Endothelial cell of umbilical vein (primary cell): ENCODE measurements around the gene PRKD2. TPM values are rescaled to one million over a fixed set of nuclear protein-coding genes. Genes with fewer than 3 reads are reported as not detected.

Experiments
- BruUV-seq: library from RNA; stranded (reverse); fragments of 400-500 nt; replicated peaks from 2 replicates; lab custom pipeline; 2021; lab: Mats Ljungman, UMichigan
- CTCF ChIA-PET: fragments of 300-600, 350-600 bp; sonication (Branson Sonifier 250); formaldehyde crosslinking; loops from one replicate; lab custom pipeline; 2021; ENCODE audit warnings: antibody characterized with exemption, inconsistent platforms; lab: Charles Lee
- POLR2A ChIA-PET: fragments of 300-600, 350-600 bp; sonication (Branson Sonifier 250); formaldehyde crosslinking; loops from one replicate; lab custom pipeline; 2021; ENCODE audit warnings: antibody characterized with exemption, inconsistent platforms; lab: Charles Lee
- DNase-seq: peaks from one replicate; pipeline ENCODE4 v3.0.0-alpha.2; 2011; ENCODE audit warnings: low read depth, low spot score
- FAIRE-seq: peaks from 2 replicates; lab custom pipeline; 2011; peaks lifted over from hg19 to GRCh38; lab: Jason Lieb, UNC
- H2AFZ ChIP-seq: 2 replicates; pipeline ENCODE4 v1.6.0; 2012; ENCODE audit warnings: low read depth, low read length, control low read depth, inconsistent platforms
- H3K27ac ChIP-seq: 2 replicates; pipeline ENCODE4 v1.5.1; 2011; ENCODE audit warnings: low read depth, mild to moderate bottlenecking, control low read depth, low read length, moderate library complexity; ENCODE audit not compliant: insufficient read depth
- H3K27me3 ChIP-seq, 2 experiments: 2 replicates each; pipeline versions ENCODE4 v1.6.0 to v1.6.1; 2011; ENCODE audit warnings: low read length in 2 of 2, mixed read lengths in 1 of 2; ENCODE audit not compliant: control insufficient read depth in 2 of 2, insufficient read depth in 2 of 2
- H3K36me3 ChIP-seq, 2 experiments: 2 replicates in 1 of 2; 3 replicates in 1 of 2; pipeline ENCODE4 v1.5.1; 2011; ENCODE audit warnings: low read length in 2 of 2, mild to moderate bottlenecking in 1 of 2, moderate library complexity in 1 of 2; ENCODE audit not compliant: control insufficient read depth in 2 of 2, insufficient read depth in 2 of 2; ENCODE audit errors: extremely low read depth in 1 of 2
- H3K4me1 ChIP-seq: 3 replicates; pipeline ENCODE4 v1.5.1; 2011; ENCODE audit warnings: mild to moderate bottlenecking, low read length; ENCODE audit not compliant: control insufficient read depth, insufficient read depth; ENCODE audit errors: extremely low read depth
- H3K4me2 ChIP-seq: 2 replicates; pipeline ENCODE4 v1.6.1; 2011; ENCODE audit warnings: low read length, control low read depth, mixed read lengths; ENCODE audit not compliant: insufficient read depth
- H3K4me3 ChIP-seq, 3 experiments: fragments of 200-600 bp in 1 of 3; sonication (generic), shearing (Covaris generic) in 1 of 3; replicated peaks in 1 of 3; 2 replicates each; pipeline ENCODE4 v1.5.1; 2011 to 2016; ENCODE audit warnings: control low read depth in 3 of 3, low read length in 3 of 3, mild to moderate bottlenecking in 2 of 3, inconsistent platforms in 1 of 3, low read depth in 1 of 3, moderate library complexity in 1 of 3; ENCODE audit not compliant: insufficient read depth in 1 of 3
- H3K79me2 ChIP-seq: 2 replicates; pipeline ENCODE4 v1.6.0; 2012; ENCODE audit warnings: low read length, inconsistent platforms; ENCODE audit not compliant: control insufficient read depth, insufficient read depth
- H3K9ac ChIP-seq: replicated peaks from 2 replicates; pipeline ENCODE3; 2011; ENCODE audit warnings: low read length, control low read depth; ENCODE audit not compliant: insufficient read depth; ENCODE audit errors: extremely low read depth
- H3K9me1 ChIP-seq: replicated peaks from 3 replicates; pipeline ENCODE4 v1.6.0; 2011; ENCODE audit warnings: mild to moderate bottlenecking, low read length; ENCODE audit not compliant: control insufficient read depth, insufficient read depth; ENCODE audit errors: extremely low read depth
- H3K9me3 ChIP-seq: replicated peaks from 2 replicates; pipeline ENCODE4 v1.5.1; 2012; ENCODE audit warnings: low read length, inconsistent platforms; ENCODE audit not compliant: control insufficient read depth, insufficient read depth
- H4K20me1 ChIP-seq: replicated peaks from 2 replicates; pipeline ENCODE3; 2011; ENCODE audit warnings: mild to moderate bottlenecking, low read length; ENCODE audit not compliant: control insufficient read depth, insufficient read depth; ENCODE audit errors: extremely low read depth
- CTCF ChIP-seq, 2 donors: IDR thresholded peaks; 1 replicate in 1 of 2; 2 replicates in 1 of 2; pipeline ENCODE4 v1.5.1; 2011; ENCODE audit warnings: low read length in 2 of 2, mild to moderate bottlenecking in 2 of 2, moderate library complexity in 2 of 2, control low read depth in 1 of 2, inconsistent platforms in 1 of 2, low read depth in 1 of 2; ENCODE audit not compliant: insufficient read depth in 1 of 2; ENCODE audit errors: extremely low read depth in 1 of 2
- EZH2 ChIP-seq: IDR thresholded peaks from 2 replicates; pipeline ENCODE4 v1.6.1; 2012; ENCODE audit warnings: borderline replicate concordance, low read depth, mild to moderate bottlenecking, moderate library complexity, low read length, inconsistent platforms; ENCODE audit not compliant: severe bottlenecking
- FOS ChIP-seq: IDR thresholded peaks from 2 replicates; pipeline ENCODE4 v1.6.1; 2011; ENCODE audit warnings: mild to moderate bottlenecking, low read length, moderate library complexity, borderline replicate concordance; ENCODE audit not compliant: insufficient read depth
- GATA2 ChIP-seq: IDR thresholded peaks from 2 replicates; pipeline ENCODE4 v1.7.0; 2011; ENCODE audit warnings: low read depth, mild to moderate bottlenecking, moderate library complexity, mixed read lengths, low read length; ENCODE audit not compliant: insufficient read length, insufficient read depth
- JUN ChIP-seq: IDR thresholded peaks from 2 replicates; pipeline ENCODE4 v1.6.1; 2011; ENCODE audit warnings: borderline replicate concordance, low read depth; ENCODE audit not compliant: insufficient read length, insufficient read depth
- MAX ChIP-seq: IDR thresholded peaks from 2 replicates; pipeline ENCODE4 v1.6.1; 2011; ENCODE audit not compliant: insufficient read depth, insufficient read length
- MYC ChIP-seq: IDR thresholded peaks from one replicate; pipeline ENCODE4 v1.6.1; 2011; ENCODE audit warnings: mild to moderate bottlenecking, low read depth, low read length
- POLR2A ChIP-seq: IDR thresholded peaks from 2 replicates; pipeline ENCODE4 v1.6.1; 2012; ENCODE audit warnings: low read depth, mild to moderate bottlenecking, control low read depth, low read length
- POLR2AphosphoS5 ChIP-seq: IDR thresholded peaks from 2 replicates; pipeline ENCODE4 v1.6.1; 2012; ENCODE audit warnings: low read depth, mild to moderate bottlenecking, control low read depth, low read length, moderate library complexity; ENCODE audit not compliant: insufficient read depth
- dilution Hi-C: fragments of 300-500 bp; cut with MboI; formaldehyde crosslinking; loops from one replicate; pipeline ENCODE4 v1.15.0; 2019; ENCODE audit warnings: low sequenced_read_pairs; ENCODE audit not compliant: extremely low pct_ligation_motif_present
- intact Hi-C: fragments of 100-400 bp; cut with micrococcal nuclease; formaldehyde crosslinking; loops from one replicate; pipeline ENCODE4 v1.10.0; 2022
- polyA plus RNA-seq, 4 experiments: library from polyadenylated mRNA; depleted of rRNA in 3 of 4; stranded (reverse) in 3 of 4; unstranded in 1 of 4; fragments of >200 nt; gene quantifications; 2 replicates each; pipeline versions ENCODE4 v1.2.1 to v1.2.3, GENCODE V29; 2011 to 2012; ENCODE audit warnings: missing spikeins in 1 of 4
- total RNA-seq: library from RNA; stranded (reverse); gene quantifications from 2 replicates; pipeline ENCODE4 v1.2.3, GENCODE V29; 2021

PRKD2 gene
- total and polyA plus RNA-seq, 2 donors (not counting 3 experiments of a cell fraction or from before 2014, with no cell fraction given), result 40.4 to 94.9 TPM

- no peaks in the 10 kb centered on the region for H3K27me3 ChIP-seq
- peaks cover 16 to 33% of the 10 kb centered on the region in 2 experiments for H3K36me3 ChIP-seq
- no peaks in the 10 kb centered on the region for H4K20me1 ChIP-seq
- H3K4me3 ChIP-seq, result no peak overlapping the region
- BruUV-seq, result no TSS peak
- DNase-seq, result peak; percentile 64
- H3K9me1 ChIP-seq, result no peaks in the 10 kb centered on the region
- intact Hi-C loops (loop anchor here (1.0 kb wide), 2 partner anchors 24 to 49 kb away; no protein-coding TSS in a partner anchor), dilution Hi-C loops (no loop called here)
- H3K9ac ChIP-seq, result no peak overlapping the region
- peak; percentile 86 for FAIRE-seq
- peak; percentile 95 to 98 for TF ChIP-seq CTCF (IDR thresholded peaks at IDR 0.05; ENCODE audit: extremely low read depth in 1 of 2, insufficient read depth in 1 of 2, low read depth in 1 of 2, low read length in 2 of 2)
- TF ChIP-seq POLR2AphosphoS5, result peak; percentile 41
- TF ChIP-seq POLR2A, result peak; percentile 26
- TF ChIP-seq MYC, result no peak
- no peaks in the 10 kb centered on the region for H3K4me1 ChIP-seq
- CTCF ChIA-PET, result interaction anchor here (0.7 to 10.0 kb wide), 12 partner anchors 10 to 136 kb away, joined by 3 to 95 read pairs (median 6); partner anchors contain the start of genes FKRP and PRKD2
- no peak overlapping the region for H3K27ac ChIP-seq
- no peak overlapping the region for H2AFZ ChIP-seq
- POLR2A ChIA-PET, result interaction anchor here (0.6 kb wide), 1 partner anchor 23 kb away, joined by 5 read pairs; no protein-coding TSS in a partner anchor
- no peaks in the 10 kb centered on the region for H3K9me3 ChIP-seq
- peaks cover 2% of the 10 kb centered on the region for H3K79me2 ChIP-seq
- H3K4me2 ChIP-seq, result no peak overlapping the region
These were observed 12.4 kb downstream of the PRKD2 start for GRCh38 chr19:46704379-46705076.

GRCh38 chr19:46700704-46701103 lies 16.2 kb downstream of the PRKD2 start:
- Histone ChIP-seq H4K20me1 (no peaks in the 10 kb centered on the region), H3K9me3 (no peaks in the 10 kb centered on the region), H3K9me1 (no peaks in the 10 kb centered on the region), H3K27me3 (no peaks in the 10 kb centered on the region), H3K27ac (no peak overlapping the region), H3K4me1 (no peaks in the 10 kb centered on the region), H3K36me3 (peaks cover 21 to 44% of the 10 kb centered on the region in 2 experiments), H2AFZ (no peak overlapping the region), H3K4me3 (no peak overlapping the region), H3K79me2 (peaks cover 2% of the 10 kb centered on the region), H3K9ac (no peak overlapping the region), H3K4me2 (no peak overlapping the region)
- BruUV-seq, result no TSS peak
- dilution Hi-C loops (no loop called here), intact Hi-C loops (no loop called here)
- no peak for TF ChIP-seq CTCF (IDR thresholded peaks at IDR 0.05; ENCODE audit: extremely low read depth in 1 of 2, insufficient read depth in 1 of 2, low read depth in 1 of 2, low read length in 2 of 2)
- no peak for TF ChIP-seq POLR2A
- TF ChIP-seq POLR2AphosphoS5, result no peak
- TF ChIP-seq EZH2, result no peak
- no peak for TF ChIP-seq JUN
- no peak for TF ChIP-seq MAX
- TF ChIP-seq GATA2, result no peak
- TF ChIP-seq MYC, result no peak
- TF ChIP-seq FOS, result no peak
- DNase-seq (no peak), FAIRE-seq (no peak)
- CTCF ChIA-PET, result no interaction called here
- POLR2A ChIA-PET, result no interaction called here
